ENCODE measurements around the gene PLPP4. TPM values are rescaled to one million over a fixed set of nuclear protein-coding genes. Genes with fewer than 3 reads are reported as not detected.

Gene PLPP4
- total RNA-seq, 1 experiment from 2014 or later = not detected

DNA sequence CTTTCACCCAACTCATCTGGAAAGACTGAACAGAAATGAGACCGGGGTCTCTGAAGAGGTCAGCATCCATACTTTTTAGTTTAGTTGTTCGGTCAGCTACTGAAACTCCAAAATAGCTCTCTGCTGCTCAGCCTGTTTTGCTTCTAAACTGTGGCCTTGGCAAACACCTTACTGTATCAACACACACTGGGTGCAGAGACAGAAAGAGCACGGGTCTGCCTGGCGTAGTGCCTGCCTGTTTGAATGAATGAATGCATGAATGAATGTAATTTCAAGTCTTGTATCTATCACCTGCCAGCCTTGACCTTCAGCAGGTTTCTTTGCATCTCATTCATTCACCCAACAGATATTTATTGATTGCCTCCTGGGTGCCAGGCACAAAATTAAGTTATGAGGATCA lies 98.4 kb downstream of the PLPP4 start:
- POLR2A ChIA-PET = no interaction called here
- intact Hi-C loops (cut with micrococcal nuclease) = no loop called here

More for the DNA sequence above, 98.4 kb downstream of the PLPP4 start:
- no peak overlapping the region for H3K27ac ChIP-seq (ENCODE audit: low read depth, low read length)
- RAD21 ChIA-PET (ENCODE audit: low non-redundant PET in 1 of 2, low total read pairs in 2 of 2, uncharacterized antibody in 2 of 2, unreplicated experiment in 2 of 2) = no interaction called here
- H3K79me2 ChIP-seq (ENCODE audit: insufficient read depth, low read length) = no peaks in the 10 kb centered on the region
- H3K27me3 ChIP-seq (ENCODE audit: insufficient read depth, low read length) = peaks cover 30% of the 10 kb centered on the region
- ATAC-seq (no peak), DNase-seq (ENCODE audit: low read depth, low spot score) (no peak)
- no peak overlapping the region for H3K4me2 ChIP-seq (ENCODE audit: low read length)
- TF ChIP-seq ZNF274 (IDR thresholded peaks at IDR 0.05; ENCODE audit: low read depth, low read length) (no peak), SRF (IDR thresholded peaks at IDR 0.05; ENCODE audit: low read depth) (no peak), CEBPB (IDR thresholded peaks at IDR 0.05; ENCODE audit: low read depth) (no peak), EZH2 (IDR thresholded peaks at IDR 0.05) (no peak), SIN3A (IDR thresholded peaks at IDR 0.05; ENCODE audit: low read depth) (no peak)
- TF ChIP-seq, protein P1, sequence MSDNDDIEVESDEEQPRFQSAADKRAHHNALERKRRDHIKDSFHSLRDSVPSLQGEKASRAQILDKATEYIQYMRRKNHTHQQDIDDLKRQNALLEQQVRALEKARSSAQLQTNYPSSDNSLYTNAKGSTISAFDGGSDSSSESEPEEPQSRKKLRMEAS (IDR thresholded peaks at IDR 0.05) = no peak
- TF ChIP-seq, protein P2, sequence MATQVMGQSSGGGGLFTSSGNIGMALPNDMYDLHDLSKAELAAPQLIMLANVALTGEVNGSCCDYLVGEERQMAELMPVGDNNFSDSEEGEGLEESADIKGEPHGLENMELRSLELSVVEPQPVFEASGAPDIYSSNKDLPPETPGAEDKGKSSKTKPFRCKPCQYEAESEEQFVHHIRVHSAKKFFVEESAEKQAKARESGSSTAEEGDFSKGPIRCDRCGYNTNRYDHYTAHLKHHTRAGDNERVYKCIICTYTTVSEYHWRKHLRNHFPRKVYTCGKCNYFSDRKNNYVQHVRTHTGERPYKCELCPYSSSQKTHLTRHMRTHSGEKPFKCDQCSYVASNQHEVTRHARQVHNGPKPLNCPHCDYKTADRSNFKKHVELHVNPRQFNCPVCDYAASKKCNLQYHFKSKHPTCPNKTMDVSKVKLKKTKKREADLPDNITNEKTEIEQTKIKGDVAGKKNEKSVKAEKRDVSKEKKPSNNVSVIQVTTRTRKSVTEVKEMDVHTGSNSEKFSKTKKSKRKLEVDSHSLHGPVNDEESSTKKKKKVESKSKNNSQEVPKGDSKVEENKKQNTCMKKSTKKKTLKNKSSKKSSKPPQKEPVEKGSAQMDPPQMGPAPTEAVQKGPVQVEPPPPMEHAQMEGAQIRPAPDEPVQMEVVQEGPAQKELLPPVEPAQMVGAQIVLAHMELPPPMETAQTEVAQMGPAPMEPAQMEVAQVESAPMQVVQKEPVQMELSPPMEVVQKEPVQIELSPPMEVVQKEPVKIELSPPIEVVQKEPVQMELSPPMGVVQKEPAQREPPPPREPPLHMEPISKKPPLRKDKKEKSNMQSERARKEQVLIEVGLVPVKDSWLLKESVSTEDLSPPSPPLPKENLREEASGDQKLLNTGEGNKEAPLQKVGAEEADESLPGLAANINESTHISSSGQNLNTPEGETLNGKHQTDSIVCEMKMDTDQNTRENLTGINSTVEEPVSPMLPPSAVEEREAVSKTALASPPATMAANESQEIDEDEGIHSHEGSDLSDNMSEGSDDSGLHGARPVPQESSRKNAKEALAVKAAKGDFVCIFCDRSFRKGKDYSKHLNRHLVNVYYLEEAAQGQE (IDR thresholded peaks at IDR 0.05; ENCODE audit: low read depth) = no peak
- H3K9ac ChIP-seq (ENCODE audit: low read length) = no peak overlapping the region
- no peaks in the 10 kb centered on the region for H3K36me3 ChIP-seq (ENCODE audit: control insufficient read depth in 1 of 2, insufficient read depth in 2 of 2, low read length in 2 of 2)
- H3K4me3 ChIP-seq (replicated peaks in 1 of 2; ENCODE audit: low read depth in 1 of 2, low read length in 2 of 2) = no peak overlapping the region
- no peaks in the 10 kb centered on the region for H3K4me1 ChIP-seq (ENCODE audit: control insufficient read depth in 1 of 2, insufficient read depth in 2 of 2, low read length in 2 of 2)
- no peaks in the 10 kb centered on the region for H3K9me3 ChIP-seq (ENCODE audit: control insufficient read depth in 1 of 2, insufficient read depth in 1 of 2, low read depth in 1 of 2, low read length in 2 of 2)
- H3K9me2 ChIP-seq (ENCODE audit: insufficient read depth) = no peaks in the 10 kb centered on the region
- H2AFZ ChIP-seq (ENCODE audit: low read depth, low read length, poor library complexity, severe bottlenecking) = no peak overlapping the region
- H4K20me1 ChIP-seq (ENCODE audit: insufficient read depth) = no peaks in the 10 kb centered on the region
- CTCF ChIA-PET = no interaction called here
- no TSS peak for BruUV-seq (replicated peaks)
